Measurements from ENCODE around the gene ADAM22.
"Not testable (repeated sequence)": the region's sequence is repeated elsewhere in the genome, so short reads cannot be mapped to it uniquely, and the experiment has no call there.

ADAM22 gene, protein sequence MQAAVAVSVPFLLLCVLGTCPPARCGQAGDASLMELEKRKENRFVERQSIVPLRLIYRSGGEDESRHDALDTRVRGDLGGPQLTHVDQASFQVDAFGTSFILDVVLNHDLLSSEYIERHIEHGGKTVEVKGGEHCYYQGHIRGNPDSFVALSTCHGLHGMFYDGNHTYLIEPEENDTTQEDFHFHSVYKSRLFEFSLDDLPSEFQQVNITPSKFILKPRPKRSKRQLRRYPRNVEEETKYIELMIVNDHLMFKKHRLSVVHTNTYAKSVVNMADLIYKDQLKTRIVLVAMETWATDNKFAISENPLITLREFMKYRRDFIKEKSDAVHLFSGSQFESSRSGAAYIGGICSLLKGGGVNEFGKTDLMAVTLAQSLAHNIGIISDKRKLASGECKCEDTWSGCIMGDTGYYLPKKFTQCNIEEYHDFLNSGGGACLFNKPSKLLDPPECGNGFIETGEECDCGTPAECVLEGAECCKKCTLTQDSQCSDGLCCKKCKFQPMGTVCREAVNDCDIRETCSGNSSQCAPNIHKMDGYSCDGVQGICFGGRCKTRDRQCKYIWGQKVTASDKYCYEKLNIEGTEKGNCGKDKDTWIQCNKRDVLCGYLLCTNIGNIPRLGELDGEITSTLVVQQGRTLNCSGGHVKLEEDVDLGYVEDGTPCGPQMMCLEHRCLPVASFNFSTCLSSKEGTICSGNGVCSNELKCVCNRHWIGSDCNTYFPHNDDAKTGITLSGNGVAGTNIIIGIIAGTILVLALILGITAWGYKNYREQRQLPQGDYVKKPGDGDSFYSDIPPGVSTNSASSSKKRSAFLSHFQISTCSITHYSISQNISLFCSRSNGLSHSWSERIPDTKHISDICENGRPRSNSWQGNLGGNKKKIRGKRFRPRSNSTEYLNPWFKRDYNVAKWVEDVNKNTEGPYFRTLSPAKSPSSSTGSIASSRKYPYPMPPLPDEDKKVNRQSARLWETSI

DNA sequence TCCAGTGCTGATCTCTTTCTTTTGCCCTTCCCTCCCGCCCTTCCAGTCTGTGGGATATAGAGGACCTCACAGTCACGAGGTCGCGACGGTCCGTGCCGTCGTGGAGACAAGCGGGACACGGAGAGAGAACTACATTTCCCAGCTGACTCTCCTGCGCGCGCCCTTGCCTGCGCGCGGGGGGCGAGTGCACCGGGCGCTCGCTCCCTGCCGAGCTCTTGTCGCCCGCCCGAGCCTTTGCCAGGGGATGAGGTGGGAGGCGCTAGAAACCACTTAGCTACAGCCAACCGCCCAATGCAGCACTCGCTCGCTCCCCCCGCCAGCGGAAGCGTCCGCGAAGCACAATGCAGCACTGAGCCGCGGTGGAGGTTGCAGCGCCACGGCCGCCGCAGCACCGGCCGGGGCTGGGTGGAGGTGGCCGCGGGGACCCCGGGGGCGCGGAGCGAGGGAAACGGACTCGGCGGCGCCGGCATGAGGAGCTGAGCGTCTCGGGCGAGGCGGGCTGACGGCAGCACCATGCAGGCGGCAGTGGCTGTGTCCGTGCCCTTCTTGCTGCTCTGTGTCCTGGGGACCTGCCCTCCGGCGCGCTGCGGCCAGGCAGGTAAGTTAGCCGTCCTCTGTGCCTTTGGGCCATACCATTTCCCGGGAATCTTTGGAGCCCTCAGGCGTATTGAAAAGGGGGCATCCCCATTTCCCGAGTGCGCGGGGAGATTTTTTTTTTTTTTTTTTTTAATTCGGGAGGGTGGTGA is at the start of gene ADAM22:
ADAM22 (plus strand) TSS at position 299 of the 746 bp plus-strand sequence; CDS start at position 514, 215 bp downstream.
- DNase-seq = peak; percentile 98

DNA sequence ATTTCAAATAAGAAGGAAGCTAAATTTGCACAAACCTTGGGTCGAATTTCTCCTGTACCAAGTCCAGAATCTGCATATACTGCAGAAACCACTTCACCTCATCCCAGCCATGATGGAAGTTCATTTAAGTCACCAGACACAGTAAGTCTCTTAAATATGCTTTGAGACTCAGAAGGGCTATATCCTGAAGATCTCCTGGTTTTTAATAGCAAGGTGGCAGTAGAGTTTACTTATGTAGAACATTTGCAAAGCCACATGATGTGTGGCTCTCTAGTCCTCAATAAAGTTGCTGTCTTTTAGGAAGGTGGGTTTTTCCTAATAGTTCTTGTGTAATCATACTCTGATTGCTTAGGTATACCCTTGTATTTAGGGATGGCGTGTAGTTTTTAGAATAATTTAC is 49.0 kb upstream of the ADAM22 start:
- DNase-seq = peak; percentile 10

DNA sequence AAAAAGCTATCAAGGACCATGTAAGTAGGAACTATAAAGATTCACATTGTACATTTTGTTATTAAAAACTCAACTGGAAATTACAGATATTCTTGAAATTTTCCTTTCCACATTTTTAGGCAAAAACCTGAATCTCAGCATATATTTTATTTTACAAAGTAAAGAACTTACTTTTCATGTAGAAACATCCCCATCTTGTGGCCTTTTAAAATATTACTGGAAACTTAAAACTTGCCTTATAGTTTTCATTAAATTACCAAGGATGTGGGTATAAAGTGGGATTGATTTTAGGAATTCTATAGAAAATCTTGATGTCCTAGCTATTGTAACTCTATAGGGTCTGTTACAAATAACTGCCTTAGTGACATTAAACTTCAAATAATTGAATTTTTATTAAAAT is 47.2 kb upstream of the ADAM22 start:
- DNase-seq = peak; percentile 75

DNA sequence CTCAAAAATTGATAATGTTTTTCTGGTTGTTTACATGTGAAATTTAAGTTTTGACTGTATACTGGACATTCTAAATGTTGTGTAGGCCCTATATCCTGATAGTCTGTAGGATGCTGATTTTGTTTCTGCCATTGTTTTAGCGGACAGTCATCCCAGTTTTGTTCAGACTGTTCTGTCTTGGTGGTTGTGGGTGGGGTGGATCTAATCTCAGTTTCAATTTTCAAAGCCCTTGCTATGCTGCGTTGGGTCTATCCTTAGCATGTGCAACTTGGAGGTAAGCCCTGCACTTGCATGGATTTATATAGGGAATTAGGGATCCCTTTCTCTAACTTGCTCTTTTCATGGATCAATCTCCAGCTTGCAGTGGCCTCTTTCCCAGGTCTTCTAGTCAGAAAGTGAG is 38.7 kb upstream of the ADAM22 start:
- no peak for DNase-seq

DNA sequence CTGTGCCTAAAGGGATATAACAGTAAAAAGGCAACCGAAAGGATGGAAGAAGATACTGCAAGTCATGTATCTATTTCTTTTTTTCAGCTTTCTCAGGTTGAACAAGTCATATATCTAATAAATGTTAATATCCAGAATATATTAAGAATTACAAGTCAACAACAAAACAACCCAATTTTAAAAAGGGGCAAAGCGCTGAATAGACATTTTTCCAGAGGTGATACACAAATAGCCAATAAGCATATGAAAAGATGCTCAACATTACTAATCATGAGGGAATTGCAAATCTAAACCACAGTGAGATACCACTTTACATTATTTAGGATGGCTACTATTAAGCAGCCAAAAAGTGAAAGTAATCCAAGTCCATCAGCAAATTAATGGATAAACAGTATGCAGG is 34.8 kb upstream of the ADAM22 start:
- no peak for DNase-seq

DNA sequence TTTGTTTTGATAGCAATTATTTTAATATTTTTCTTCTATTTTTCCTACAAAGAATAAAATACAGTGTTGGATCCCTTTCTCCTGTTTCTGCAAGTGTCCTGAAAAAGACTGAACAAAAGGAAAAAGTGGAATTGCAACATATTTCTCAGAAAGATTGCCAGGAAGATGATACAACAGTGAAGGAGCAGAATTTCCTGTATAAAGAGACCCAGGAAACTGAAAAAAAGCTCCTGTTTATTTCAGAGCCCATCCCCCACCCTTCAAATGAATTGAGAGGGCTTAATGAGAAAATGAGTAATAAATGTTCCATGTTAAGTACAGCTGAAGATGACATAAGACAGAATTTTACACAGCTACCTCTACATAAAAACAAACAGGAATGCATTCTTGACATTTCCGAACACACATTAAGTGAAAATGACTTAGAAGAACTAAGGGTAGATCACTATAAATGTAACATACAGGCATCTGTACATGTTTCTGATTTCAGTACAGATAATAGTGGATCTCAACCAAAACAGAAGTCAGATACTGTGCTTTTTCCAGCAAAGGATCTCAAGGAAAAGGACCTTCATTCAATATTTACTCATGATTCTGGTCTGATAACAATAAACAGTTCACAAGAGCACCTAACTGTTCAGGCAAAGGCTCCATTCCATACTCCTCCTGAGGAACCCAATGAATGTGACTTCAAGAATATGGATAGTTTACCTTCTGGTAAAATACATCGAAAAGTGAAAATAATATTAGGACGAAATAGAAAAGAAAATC is 26.7 kb upstream of the ADAM22 start:
- DNase-seq = not testable (repeated sequence)

DNA sequence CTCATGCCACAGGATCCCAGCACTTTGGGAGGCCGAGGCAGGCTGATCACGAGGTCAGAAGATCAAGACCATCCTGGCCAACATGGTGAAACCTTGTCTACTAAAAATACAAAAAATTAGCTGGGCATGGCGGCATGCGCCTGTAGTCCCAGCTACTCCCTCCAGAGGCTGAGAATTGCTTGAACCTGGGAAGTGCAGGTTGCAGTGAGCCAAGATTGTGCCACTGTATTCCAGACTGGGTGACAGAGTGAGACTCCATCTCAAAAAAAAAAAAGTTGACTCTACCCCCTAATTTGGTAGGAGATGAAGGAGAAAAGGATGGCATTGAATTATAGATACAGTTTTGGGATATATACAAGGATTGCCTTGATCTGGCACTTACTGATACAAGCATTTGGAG is 25.2 kb upstream of the ADAM22 start:
- DNase-seq = not testable (repeated sequence)

DNA sequence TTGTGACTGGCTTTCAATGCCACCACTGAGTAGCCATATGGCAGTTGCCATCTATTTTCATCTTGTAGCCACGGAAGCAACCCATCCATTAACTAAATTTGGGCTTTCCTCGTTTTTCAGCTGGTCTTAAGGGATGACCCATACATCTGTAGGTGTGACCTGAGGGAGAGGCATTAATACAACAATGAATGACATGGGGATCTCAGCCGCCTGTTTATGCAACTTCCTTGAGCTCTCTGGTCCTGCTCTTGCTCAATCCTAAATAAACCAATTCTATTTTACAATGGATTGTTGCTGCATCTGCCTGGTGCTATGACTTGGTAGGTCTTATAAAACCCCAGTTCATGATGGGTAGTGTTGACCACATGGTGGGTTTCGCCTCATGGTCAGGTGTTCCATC is 21.9 kb upstream of the ADAM22 start:
- peak; percentile 28 for DNase-seq

DNA sequence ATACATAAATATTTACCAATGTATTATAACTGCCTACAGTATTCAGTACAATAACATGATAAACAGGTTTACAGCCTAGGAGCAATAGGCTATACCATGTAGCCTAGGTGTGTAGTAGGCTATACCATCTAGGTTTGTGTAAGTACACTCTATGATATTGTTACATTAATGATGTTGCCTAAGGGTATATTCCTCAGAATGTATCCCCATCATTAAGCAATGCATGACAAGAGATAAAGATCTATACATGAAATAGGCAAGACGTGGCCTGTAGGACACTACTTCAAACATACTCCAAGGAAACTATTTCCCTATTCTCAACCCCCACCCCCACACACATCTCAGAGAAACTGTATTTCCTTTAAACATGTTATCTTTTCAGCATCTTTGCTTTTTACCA is 15.3 kb upstream of the ADAM22 start:
- DNase-seq = no peak

DNA sequence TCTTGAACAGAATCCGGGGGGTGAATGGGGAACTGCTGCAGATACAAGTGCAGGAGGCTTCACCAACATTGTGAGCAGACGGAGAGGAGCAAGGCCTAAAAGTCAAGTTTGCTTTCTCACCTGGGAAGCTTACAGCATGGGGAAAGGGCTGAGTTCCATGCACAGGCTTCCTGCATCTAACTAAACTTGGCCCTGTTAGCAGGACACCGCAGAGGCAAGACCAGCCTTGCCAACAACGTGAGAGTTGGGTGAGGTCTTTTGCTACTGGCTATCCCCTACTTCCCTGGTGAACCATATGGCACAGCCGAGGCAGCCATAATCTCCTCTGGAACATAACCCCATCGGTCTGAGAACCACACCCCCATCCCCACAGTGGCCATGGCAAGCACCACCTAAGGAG is 14.2 kb upstream of the ADAM22 start:
- no peak for DNase-seq

DNA sequence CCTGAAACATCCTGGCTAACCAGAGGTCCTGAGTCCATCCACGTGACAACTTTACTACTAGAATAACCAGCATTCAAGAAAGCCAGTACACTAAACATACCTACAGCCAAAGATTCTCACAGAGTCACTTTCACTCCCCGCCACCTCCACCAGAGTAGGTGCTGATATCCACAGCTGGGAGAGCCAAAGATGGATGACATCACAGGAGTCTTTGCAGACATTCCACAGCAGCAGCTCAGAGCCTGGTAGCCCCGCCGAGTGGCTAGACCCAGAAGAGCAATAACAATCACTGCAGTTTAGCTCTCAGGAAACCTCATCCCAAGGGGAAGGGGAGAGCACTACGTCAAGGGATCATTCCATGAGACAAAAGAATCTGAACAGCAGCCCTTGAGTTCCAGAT is 13.5 kb upstream of the ADAM22 start:
- no peak for DNase-seq

DNA sequence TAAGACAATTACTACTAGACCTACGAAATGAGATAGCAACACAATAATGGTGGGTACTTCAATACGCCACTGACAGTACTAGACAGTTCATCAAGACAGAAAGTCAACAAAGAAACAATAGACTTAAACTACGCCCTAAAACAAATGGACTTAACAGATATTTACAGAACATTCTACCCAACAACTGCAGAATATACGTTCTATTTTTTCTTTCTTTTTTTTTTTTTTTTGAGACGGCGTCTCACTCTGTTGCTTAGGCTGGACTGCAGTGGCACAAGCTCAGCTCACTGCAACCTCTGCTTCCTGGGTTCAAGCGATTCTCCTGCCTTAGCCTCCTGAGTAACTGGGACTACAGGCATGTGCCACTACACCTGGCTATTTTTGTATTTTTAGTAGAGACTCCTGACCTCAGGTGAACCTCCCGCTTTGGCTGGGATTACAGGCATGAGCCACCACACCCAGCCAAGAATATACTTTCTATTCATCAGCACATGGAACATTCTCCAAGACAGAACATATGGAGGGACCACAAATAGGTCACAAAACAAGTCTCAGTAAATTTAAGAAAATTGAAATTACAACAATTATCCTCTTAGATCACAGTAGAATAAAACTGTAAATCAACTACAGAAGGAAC is 11.2 kb upstream of the ADAM22 start:
- DNase-seq = not testable (repeated sequence)

DNA sequence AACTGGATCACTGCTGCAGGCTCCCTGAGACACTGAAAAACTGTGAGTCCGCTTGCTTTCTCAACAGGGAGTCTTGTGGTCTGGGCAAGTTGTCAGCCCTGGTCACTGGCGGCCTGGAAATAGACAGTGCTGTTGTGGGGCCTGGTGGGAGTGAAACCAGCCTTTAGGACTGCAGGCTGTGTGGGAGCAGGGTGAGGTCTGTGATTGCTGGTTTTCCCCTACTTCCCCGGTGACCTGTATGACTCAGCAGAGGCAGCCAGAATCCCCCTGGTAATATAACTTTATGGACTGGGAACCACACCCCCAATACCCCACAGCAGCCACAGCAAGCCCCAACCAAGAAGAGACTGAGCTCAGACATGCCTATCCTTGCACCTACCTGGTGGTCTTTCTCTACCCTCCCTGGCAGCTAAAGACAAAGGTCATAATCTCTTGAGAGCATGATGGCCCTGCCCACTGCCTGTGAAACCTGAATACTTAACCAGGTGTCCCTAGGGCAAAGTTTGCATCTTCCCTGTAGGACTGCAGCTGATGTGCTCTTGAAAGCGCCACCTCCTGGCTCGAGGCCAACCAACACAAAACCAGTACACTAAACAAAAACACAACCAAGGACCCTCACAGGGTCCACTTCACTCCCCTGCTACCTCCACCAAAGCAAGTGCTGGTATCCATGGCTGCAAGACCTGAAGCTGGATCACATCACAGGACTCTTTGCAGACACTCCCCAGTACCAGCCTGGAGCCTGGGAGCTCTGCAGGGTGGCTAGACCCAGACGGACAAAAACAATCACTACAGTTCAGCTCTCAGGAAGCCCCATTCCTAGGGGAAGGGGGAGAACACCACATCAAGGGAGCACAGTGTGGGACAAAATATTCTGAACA is 7.2 kb upstream of the ADAM22 start:
- peak; percentile 17 for DNase-seq

DNA sequence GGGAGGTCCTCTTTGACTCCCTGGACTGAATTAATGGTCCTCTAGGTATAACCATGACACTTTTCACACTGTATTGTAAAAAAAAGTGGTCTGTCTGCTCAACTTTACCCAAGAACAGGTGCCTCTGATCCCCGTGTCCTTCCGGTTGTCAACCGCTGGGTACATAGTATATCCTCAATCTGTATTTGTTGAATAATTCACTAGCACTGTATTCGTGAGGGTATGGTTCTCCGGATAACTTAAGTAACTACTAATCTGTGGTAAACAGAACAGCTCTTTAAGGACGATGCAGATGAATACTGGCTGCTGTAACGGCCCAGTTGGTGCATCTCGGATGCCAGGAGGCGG is 472 bp upstream of the ADAM22 start:
- DNase-seq = no peak

DNA sequence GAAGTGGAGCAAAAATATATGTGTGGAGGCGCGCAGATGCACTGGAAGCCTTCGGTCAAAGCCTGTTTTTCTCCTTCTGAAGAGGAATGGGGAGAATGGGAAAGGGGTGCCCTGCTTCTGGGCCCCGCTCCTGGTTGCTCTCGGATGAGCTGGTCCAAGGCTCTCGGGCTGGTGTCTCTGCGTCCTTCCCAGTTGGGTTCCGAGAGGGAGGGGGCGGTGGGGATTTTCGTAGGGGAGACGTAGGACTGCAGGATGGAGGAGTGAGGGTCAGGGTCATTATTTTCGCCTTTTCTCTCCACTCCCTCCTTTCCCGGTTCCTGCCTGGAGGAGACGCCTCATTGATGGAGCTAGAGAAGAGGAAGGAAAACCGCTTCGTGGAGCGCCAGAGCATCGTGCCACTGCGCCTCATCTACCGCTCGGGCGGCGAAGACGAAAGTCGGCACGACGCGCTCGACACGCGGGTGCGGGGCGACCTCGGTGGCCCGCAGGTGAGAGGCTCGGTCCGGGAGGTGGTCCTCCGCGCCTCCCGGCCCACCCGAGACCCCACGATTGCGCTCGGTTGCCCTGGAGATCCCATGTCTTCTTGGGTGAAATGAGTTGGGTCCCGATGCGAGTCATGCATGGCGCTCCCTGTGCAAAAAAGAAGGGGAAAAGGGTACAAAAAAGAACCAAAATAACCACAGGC is 790 bp downstream of the ADAM22 start:
- DNase-seq = peak; percentile 55

DNA sequence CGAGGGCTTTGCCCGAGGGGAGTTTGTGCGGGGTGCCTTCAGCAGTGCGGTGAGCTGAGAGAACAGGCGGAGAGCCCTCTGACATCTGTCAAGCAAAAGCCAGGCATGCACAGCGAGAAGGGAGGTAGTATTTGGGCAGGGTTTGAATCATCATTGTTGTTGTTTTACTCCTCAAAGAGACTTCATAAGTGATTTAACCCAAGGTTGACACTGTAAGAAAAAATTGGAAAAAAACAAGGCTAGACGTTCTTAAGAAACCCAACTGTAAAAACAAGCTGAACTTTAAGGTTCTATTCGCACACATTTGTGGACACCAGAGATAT is 1.3 kb downstream of the ADAM22 start:
- no peak for DNase-seq

DNA sequence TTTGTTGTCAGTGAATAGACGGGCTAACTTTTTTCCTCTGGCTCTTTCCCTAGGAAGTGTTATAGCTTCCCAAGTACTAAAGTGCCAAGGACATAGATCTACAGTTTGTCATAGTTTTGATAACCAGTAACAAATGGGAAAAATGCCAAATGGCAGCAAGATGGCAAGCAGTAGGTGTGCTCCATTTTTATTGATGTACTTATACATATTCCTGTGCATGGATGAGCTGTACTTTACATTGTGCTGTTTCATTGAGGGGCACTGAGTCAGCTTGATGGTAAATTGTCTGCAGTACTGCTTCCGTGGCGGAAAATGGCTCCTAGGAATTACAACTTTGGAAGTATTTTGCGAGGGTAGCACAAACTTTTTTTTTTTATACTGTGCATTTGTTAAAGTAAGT is 7.1 kb downstream of the ADAM22 start:
- DNase-seq = no peak

DNA sequence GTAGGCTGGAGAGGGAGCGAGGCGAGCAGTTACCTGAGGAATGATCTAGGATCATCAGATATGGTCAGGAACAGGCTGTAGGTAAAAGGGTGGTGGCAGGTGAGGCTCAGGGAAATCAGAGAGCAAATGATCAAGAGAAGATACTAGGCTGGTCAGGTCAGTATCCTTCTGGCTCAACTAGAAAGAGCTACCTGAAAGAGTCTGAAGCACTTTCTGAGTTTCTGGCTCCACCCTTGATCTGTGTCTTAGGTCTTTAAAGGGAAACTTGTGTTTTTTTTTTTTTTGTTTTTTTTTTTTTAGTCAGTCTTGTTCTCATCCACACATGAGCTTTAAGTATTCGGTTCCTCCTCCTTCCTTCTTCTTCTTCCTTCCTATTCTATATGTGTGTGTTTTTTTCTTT is 10.5 kb downstream of the ADAM22 start:
- DNase-seq = no peak

DNA sequence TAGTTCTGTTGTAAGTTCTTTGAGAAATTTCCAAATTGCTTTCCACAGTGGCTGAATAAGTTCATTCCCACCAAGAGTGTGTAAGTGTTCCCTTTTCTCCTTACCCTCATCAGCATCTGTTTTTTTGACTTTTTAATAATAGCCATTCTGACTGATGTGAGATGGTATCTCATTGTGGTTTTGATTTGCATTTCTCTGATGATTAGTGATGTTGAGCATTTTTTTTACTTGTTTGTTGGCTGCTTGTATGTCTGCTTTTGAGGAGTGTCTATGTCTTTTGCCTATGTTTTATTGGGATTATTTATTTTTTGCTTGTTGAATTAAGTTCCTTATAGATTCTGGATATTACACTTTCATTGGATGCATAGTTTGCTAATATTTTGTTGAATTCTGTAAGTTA is 11.9 kb downstream of the ADAM22 start:
- not testable (repeated sequence) for DNase-seq

DNA sequence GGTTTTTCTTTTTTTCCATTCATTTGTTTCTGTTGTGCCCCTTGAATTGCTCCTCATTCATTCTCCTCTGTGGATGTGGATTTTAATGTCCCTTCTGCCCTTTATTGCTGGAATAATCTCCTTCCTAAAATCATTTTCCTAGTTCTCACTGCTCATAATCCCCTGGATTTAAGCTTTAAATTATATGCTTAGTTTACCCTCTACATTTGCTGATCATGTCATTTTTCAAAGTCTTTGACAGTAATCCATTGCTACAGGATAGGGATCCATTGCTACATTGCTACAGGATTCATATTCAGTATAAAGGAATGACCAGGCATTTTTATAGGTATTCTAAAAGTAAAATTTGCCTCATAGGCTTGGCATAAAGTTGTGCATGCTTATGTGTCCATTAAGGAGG is 14.3 kb downstream of the ADAM22 start:
- DNase-seq = no peak
